HG03439 (cell line): ENCODE results near the gene HTRA2.
A peak's percentile ranks its signal among the peaks of the same experiment; 100 is the strongest.
"Not testable (repeated sequence)": the region's sequence is repeated elsewhere in the genome, so short reads cannot be mapped to it uniquely, and the experiment has no call there.

Experiments used
- ATAC-seq: cut with Tn5 transposase; IDR thresholded peaks from one replicate; pipeline ENCODE4 v1.9.1; 2021; ENCODE audit warnings: mild to moderate bottlenecking, moderate library complexity; ENCODE audit not compliant: unreplicated experiment

The HTRA2 gene

GRCh38 chr2:74558284-74559230, 28.8 kb downstream of the HTRA2 start:
- ATAC-seq: no peak

DNA sequence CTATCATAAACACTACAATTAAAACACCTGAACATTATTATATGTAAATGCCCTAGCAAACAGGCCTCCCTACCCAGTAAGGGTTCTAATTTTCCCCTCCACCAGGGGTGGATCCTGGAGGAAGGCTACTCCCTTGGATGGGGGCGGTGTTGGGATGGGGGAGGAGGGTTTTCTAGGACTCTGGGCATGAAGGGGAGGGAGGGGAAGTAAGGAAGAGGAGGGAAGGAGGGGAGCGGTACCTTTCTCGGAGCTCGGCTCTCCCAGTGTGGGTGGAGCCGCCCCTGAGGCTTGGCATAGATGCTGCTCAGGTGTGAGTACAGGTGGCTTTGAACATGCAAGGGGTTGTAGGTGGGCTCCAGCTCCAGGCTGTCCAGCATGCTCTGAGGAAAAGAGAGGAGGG, 30.2 kb downstream of the HTRA2 start:
- ATAC-seq: no peak

- ATAC-seq: no peak
These were observed 30.9 kb downstream of the HTRA2 start for GRCh38 chr2:74560591-74560990.

GRCh38 chr2:74561022-74561421, 31.3 kb downstream of the HTRA2 start:
- not testable (repeated sequence) for ATAC-seq

GRCh38 chr2:74562126-74562775, 32.5 kb downstream of the HTRA2 start:
- ATAC-seq: no peak

DNA sequence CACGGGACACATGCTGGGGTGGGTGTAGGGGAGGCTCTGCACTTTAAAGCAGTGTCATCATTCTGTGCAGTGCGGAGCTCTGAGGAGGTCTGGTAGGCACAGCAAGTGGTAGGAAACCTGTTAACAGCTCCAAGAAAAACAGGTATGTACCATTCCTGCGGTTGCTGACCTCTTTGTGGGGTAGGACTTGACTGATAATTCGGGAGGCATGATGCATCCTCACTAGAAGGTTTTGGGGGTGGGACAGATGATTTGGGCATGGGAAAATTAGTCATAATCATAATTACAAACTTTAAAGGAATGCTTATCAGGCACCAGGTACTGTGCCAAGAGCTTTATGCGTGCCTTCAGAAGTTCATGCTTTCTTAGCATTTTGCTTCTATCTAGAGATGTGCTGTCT, 34.5 kb downstream of the HTRA2 start:
- no peak for ATAC-seq

- ATAC-seq: no peak
These were observed 36.5 kb downstream of the HTRA2 start for GRCh38 chr2:74566076-74566753.

DNA sequence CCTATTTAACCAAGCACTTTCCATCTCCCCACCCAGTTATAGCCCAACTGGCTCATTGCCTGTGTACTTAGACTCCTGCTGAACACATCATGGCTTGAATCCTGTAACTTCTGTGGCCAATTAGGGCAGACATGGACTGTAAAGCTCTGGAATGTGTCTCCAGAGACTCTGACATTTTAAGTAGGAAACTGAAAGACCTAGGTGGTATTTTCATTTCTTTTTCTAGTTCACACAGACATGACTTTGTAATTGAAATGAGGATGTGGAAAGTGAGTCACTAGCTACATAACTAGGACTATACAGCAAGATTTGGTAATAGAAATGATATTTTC, 37.0 kb downstream of the HTRA2 start:
- no peak for ATAC-seq

DNA sequence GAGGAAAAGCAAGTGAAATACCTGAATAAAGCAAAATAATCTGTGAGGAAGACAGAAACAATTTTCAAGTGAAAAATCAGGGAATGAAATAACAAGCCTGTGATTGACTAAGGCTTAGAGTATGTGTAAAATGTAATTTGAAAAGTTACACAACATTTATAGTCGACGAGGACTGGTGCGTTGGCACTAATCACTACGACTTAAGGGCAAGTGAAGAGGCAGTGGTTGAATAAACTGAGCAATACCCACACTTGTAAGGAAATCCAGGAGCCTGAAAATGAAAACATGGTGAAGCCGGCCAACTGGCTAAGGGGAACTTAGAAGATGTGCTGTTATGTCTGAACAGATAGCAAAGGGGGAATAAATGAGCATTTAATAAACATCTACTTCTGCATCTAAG, 38.1 kb downstream of the HTRA2 start:
- no peak for ATAC-seq

DNA sequence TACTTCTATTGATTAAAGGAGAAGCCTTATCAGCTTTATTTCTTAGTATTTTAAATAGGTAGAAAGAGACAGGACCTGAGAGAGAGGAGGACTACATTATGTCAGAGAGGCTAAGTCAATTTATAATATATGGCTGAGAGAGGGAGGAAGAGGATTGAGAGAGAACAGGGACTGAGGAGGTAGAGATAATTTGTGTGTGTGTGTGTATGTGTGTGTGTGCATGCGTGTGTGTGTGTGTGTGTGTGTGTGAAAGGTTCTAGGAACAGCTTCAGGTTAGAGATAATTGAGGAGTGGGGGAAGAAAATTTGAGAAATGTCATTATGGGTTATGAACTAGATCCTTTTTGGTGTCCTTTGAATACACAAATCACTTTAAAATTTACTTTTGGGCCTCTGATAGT, 40.0 kb downstream of the HTRA2 start:
- no peak for ATAC-seq

GRCh38 chr2:74571058-74571457, 41.3 kb downstream of the HTRA2 start:
- ATAC-seq: peak; percentile 57

DNA sequence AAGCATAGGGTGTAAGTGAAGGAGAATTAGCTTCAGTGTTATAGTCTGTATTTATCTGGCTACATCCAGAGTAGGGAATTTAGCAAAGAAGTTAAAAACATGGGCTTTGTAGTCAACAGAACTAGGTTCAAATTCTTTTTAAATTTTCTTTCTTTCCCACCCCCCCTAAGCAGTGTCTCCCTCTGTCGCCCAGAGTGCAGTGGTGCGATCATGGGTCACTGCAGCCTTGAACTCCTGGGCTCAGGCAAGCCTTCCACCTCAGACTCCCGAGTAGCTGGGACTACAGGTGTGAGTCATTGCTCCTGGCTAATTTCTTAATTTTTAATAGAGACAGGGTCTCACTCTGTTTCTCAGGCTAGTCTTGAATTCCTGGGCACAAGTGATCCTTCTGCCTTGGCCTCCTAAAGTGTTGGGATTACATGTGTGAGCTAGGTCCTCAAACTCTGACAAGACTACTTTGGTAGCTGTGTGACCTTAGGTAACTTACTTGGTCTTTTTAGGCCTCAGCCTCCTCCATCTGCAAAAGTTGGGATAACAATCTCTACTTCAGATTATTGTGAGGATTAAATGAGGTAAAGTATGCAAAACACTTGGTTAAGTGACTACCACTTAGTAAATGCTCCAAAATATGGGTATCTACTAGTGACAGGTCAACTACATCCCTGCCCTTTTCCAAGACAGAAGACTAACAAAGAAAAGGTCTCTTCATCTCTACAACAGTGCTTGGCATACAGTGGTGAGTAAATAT, 42.6 kb downstream of the HTRA2 start:
- no peak for ATAC-seq

GRCh38 chr2:74573747-74574562, 44.2 kb downstream of the HTRA2 start:
- ATAC-seq: no peak

GRCh38 chr2:74575320-74575719, 45.6 kb downstream of the HTRA2 start:
- no peak for ATAC-seq

DNA sequence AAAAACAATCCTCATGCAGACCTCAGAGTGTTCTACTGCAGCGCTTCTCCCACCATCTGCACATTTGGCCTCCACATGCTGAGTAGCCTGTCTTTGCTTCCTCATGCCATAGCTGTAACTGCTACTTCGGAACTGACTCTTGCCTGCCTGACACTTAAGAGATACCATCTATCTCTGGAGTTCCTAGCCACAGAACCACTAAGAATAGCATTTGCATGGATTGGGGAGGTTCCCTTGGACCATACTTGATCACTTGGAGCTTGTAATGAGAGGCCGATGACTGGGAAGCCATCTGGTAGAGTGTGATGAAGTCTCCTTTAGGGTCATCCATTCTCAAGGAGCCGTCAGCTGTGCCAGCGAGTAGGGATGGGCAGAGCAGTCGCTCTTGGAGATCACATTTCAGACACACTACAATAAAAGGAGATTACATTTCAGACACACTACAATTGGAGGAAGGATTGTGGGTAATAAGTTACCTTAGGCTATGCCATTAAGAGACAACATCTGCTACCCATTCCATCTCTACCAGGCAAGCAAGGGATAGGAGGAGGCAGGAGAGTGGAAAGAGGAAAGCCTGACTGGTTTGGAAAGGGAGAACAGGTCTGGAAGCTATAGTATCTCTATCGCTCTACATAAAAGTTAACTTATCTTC, 46.6 kb downstream of the HTRA2 start:
- no peak for ATAC-seq

DNA sequence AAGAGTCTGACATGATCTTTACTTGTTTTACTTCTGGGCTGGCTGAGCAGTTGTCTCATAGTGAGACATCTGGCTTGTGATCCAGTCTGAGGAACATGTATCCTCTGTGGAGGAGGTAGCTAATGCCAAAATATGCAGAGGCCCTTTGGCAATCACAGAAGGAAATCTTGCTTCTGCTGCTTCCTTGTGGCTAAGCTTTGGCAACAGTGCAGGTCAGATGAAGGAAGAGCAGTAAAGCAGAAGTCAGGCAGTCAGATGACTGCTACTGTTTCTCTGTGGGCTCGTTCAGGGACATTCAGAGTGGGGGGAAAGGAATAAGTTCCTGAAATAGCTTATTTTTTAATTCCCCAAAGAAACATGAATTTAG, 47.1 kb downstream of the HTRA2 start:
- no peak for ATAC-seq

- peak; percentile 40 for ATAC-seq
These were observed 47.7 kb downstream of the HTRA2 start for GRCh38 chr2:74577448-74577847.

DNA sequence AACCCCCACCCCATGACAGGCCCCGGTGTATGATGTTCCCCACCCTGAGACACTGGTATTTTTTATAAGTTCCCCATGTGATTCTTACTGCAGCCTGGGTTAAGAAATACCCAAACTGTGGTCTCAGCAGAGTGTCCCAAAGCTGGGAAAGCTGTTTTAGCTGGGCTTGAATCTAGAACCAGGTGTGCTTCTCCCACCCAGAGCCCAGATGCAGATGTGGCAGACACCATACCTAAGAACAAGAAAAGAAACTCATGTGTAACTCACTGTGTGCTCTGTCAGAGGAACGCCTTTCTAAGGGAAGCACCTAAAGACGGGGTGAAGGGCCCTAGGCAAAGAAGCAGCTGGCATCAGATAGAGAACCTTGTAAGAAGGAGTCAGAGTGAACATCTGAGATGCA, 48.7 kb downstream of the HTRA2 start:
- ATAC-seq: no peak

GRCh38 chr2:74581463-74581862, 51.7 kb downstream of the HTRA2 start:
- ATAC-seq: no peak

GRCh38 chr2:74582184-74582583, 52.5 kb downstream of the HTRA2 start:
- no peak for ATAC-seq
